HG02798 (cell line): Measurements from ENCODE around the gene WNT4.

ENCODE experiments used
- ATAC-seq: cut with Tn5 transposase; IDR thresholded peaks from one replicate; pipeline ENCODE4 v1.9.1; 2021; ENCODE audit warnings: mild to moderate bottlenecking; ENCODE audit not compliant: unreplicated experiment, poor library complexity

The WNT4 gene

GRCh38 chr1:22143065-22144033, at the start of gene WNT4:
TSS of gene WNT4 (minus strand) at chr1:22143097. CDS start at chr1:22142922, 175 bp downstream.
- ATAC-seq: peak; percentile 47

GRCh38 chr1:22190731-22191130, 47.8 kb upstream of the WNT4 start:
- no peak for ATAC-seq

- ATAC-seq: no peak
Observed at GRCh38 chr1:22190251-22190650, 47.4 kb upstream of the WNT4 start.

GRCh38 chr1:22189619-22190018, 46.7 kb upstream of the WNT4 start:
- ATAC-seq: no peak

DNA sequence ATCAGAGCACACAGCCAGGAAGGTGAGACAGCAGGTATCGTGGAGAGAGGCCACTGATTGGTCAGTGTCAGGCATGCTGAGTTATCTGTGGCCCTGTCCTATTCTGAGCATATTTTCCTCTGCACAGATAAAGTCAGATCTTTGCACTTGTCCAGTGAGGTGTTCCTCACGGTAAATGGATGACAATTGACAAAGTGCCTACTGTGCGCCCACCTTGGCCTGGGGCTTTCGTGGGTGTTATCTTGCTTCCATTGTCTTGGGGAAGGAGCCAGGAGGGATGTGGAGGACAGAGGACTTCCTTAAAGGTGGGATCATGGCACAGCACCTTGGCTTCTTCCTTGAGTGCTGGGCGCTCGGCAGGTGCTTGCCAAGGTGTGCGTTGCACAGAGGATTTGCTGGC, 46.0 kb upstream of the WNT4 start:
- no peak for ATAC-seq

GRCh38 chr1:22188436-22188835, 45.5 kb upstream of the WNT4 start:
- no peak for ATAC-seq

GRCh38 chr1:22186311-22186710, 43.4 kb upstream of the WNT4 start:
- ATAC-seq: no peak

DNA sequence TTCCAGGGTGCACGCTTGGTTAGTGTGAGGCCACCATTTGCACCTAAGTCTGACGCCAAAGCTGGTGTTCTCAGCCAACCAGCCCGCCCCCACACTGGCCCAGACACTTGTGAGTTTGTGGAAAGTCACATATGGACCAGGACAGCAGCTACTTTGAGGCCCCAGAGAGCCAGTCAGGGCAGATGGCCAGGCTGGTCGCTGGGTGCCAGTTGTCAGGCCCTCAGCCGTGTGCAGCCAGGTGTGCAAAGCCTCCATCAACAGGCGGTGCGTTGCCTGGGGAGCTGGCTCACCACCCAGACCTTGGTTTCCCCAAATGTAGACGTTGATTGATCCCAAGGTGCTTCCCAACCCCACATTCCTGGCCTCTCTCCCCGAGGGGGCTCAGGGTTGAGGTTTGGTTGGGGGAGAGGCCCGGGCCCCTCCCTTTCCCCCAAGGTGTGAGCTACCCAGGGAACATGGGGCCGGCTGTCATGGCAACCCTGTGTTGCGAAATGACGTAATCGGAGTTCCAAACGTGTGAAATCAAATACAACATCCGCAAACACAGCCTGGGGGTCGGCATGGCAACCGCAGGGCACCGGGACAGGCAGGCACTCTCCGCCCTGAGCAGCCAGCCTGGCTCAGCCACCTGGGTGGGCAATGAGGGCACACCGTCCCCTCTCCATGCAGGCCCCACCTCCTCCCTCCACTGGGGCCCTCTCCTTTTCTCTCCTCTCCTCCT, 42.2 kb upstream of the WNT4 start:
- ATAC-seq: no peak

DNA sequence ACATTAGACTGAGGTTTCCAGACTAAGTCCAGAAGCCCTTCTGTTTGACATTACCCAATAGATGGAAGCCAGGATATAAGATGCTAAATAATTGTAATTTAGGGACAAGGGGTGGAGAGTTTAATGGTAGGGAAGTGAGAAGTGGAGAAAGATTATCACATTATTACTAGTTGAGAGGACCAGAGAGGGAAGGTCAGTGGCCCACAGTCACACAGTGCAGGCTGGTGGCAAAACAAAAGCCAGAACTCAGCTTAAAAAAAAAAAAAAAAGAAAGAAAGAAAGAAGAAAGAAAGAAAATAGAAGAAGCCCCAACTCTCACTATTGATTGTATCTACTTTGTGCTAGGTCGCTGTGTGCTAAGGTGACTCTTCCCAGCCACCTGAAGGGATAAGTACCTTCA, 41.6 kb upstream of the WNT4 start:
- no peak for ATAC-seq

GRCh38 chr1:22182715-22183114, 39.8 kb upstream of the WNT4 start:
- ATAC-seq: no peak

DNA sequence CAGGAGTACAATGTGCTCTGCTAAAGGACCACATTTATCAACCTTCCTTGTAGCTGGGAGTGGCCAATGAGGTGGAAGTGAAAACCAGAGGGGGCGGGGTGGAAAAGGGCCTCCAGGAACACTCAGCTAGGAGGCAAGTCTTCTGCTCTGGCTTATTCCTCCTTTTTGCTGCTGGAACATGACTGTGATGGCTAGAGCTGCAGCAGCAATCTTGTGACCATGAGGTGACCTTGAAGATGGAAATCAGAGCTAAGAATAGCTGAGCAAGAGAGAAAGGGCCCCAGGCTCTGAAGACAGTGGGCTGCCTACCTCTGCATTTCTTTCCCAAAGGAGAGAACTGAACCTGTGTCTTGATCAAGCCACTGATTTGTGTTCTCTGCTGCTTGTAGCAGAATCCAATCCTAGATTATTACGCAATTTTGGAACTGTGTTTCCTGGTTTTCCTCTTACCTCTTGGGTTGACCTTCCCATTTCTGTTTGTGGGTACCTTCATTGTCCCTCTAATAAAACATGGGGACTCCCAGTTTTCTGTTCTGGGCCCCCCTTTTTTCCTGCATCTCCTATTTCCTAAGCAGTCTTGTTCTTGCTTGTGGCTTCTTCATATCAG, 36.4 kb upstream of the WNT4 start:
- ATAC-seq: no peak

DNA sequence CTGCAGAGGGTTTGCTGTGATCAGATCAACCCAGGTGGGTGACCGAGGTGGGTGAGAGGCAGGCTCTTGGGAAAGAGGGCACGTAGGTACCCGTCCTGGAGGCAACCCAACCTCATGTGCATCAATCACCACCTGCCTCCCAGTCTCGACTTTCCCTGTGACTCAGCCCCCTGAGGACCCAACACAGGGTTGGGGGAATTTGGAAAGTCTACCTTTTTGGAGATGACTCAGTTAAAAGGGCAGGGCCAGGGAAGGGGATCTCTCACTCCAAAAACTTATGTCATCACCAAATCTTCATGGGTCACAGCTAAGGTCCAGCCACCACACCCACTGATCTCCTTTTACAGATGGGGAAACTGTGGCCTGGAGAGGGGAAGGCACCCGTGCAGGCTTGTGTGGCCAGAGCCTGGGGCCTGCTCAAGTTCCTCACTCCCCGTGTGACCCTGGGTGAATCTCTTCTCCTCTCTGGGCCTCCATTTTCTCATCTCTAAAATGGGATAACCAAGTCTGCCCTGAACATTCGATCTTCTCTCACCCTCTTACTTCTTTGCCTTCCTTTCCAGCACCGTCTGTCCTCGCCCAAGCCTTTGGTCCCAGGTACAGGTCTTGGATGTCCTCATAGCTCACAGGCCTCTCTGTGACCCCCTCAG, 34.6 kb upstream of the WNT4 start:
- ATAC-seq: no peak

DNA sequence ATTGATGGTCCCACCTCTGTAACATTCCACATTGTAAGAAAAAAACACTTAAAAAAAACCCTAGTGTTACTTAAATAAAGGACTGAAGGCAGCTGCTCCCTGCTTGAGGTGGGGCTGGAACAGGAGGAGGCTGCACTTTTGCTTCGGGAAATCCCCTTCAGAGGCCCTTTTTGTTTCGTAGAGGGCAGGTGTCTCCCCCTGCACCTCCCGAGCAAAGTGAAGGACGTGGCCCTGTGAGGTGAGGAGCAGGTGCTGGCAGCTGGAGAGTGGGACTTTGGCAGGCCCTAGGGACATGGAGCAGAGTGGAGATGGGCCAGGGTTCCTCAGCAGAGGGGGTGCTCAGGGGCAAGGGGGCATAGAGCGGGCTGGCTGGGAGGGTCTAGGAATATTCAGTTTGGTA, 33.4 kb upstream of the WNT4 start:
- ATAC-seq: no peak

- no peak for ATAC-seq
Observed at GRCh38 chr1:22174446-22175220, 31.7 kb upstream of the WNT4 start.

DNA sequence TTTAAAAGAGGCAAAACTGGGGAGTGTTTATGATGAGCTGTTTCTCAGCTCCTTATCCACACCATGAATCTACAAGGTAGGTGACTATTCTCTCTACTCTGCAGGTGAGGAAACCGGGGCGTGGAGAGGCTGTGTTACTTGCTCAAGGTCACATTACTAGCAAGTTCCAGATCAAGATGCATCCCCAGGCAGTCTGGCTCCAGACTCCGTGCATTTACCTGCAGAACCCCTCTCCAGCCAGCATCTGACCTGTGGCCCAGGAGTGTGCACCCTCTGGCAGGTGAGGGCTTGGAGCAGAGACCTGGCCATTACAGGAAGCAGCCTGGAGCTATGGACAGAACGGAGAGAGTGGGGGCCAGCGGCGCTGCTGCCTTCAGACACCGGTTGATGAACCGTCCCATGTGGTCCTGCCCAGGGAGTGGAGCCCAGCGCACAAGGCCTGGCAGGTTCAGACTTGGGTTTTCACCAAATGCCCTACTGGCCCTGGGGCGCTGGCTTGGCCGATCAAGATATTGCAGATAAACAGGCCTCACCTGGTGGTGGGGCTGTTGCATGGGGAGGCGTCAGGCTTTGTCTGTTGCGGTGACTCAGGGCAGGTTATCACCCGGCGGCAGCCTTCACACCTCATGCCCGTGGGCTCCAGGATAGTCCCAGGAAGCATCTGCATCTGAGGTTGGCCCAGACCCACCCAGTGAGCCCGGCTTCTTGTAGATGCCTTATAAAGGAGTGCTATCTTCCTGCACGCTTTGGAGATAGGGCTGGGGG, 29.2 kb upstream of the WNT4 start:
- no peak for ATAC-seq

- ATAC-seq: no peak
Observed at GRCh38 chr1:22169816-22170215, 26.9 kb upstream of the WNT4 start.

GRCh38 chr1:22168412-22168973, 25.6 kb upstream of the WNT4 start:
- ATAC-seq: no peak

DNA sequence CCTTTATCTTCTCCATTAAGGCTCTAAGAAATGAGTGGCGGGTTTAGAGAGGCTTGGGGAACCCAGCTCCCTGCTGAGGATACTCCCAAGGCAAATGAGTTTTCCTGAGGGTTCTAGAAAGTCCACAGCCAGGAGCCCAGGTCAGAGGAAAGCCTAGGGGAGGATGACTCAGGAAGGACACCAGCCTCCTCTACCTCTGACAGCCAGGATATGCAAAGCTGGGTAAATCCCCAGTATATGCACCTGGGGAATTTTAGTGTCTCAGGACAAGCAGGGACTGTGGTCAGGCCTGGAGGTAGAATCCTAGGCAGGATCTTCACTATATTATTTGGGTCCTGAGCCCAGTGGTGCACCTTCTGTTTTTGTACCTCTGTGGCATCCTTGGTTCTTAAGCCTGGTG, 23.5 kb upstream of the WNT4 start:
- peak; percentile 29 for ATAC-seq
